ENCODE results near the gene PDE2A. TPM values are rescaled to one million over a fixed set of nuclear protein-coding genes. Genes with fewer than 3 reads are reported as not detected.

PDE2A gene
- total RNA-seq, 3 donors from 2014 or later: 23.7 to 85.9 (median 67.0) TPM

DNA sequence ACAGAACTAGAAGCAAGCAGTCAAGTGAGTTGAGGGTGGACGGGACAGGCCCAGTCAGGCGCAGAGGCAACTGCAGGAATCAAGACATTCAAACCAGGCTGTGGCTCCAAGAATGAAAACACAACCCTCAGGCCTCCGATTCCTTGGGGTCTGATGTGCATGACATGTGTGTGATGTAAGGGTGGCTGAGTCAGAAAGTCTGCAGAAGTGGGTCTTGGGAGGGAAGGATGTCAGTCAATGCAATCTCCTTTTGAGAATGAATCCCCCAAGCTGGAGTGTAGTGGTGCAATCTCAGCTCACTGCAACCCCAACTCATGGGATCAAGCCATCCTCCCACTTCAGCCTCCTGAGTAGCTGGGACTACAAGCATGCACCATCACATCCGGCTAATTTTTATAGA, 15.9 kb upstream of the PDE2A start:
- no peak for DNase-seq (ENCODE audit: low spot score in 2 of 2)
- no peaks in the 10 kb centered on the region for H3K36me3 ChIP-seq
- intact Hi-C loops (cut with DNase I; ENCODE audit: low total_unique reads): no loop called here
- peak overlapping the region in 1 of 2 donors; percentile 25 for H3K27ac ChIP-seq
- H3K9me3 ChIP-seq: no peaks in the 10 kb centered on the region
- no peaks in the 10 kb centered on the region for H3K27me3 ChIP-seq
- no peak overlapping the region for H3K4me3 ChIP-seq
- TF ChIP-seq, protein P1, sequence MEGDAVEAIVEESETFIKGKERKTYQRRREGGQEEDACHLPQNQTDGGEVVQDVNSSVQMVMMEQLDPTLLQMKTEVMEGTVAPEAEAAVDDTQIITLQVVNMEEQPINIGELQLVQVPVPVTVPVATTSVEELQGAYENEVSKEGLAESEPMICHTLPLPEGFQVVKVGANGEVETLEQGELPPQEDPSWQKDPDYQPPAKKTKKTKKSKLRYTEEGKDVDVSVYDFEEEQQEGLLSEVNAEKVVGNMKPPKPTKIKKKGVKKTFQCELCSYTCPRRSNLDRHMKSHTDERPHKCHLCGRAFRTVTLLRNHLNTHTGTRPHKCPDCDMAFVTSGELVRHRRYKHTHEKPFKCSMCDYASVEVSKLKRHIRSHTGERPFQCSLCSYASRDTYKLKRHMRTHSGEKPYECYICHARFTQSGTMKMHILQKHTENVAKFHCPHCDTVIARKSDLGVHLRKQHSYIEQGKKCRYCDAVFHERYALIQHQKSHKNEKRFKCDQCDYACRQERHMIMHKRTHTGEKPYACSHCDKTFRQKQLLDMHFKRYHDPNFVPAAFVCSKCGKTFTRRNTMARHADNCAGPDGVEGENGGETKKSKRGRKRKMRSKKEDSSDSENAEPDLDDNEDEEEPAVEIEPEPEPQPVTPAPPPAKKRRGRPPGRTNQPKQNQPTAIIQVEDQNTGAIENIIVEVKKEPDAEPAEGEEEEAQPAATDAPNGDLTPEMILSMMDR (IDR thresholded peaks at IDR 0.05): no peak
- TF ChIP-seq POLR2AphosphoS5 (IDR thresholded peaks at IDR 0.05): no peak
- TF ChIP-seq POLR2A (IDR thresholded peaks at IDR 0.05): no peak
- H3K4me1 ChIP-seq: peaks cover 0 to under 1% of the 10 kb centered on the region in 2 donors

- H3K4me3 ChIP-seq: no peak overlapping the region
- DNase-seq (ENCODE audit: low spot score in 2 of 2): no peak
- TF ChIP-seq POLR2AphosphoS5 (IDR thresholded peaks at IDR 0.05) (no peak), POLR2A (IDR thresholded peaks at IDR 0.05) (no peak)
- TF ChIP-seq, protein P1 (IDR thresholded peaks at IDR 0.05): no peak
- intact Hi-C loops (cut with DNase I; ENCODE audit: low total_unique reads): no loop called here
- H3K36me3 ChIP-seq: no peaks in the 10 kb centered on the region
- H3K27ac ChIP-seq: peak overlapping the region in 1 of 2 donors; percentile 55
- H3K27me3 ChIP-seq: no peaks in the 10 kb centered on the region
- peaks cover 0 to 3% of the 10 kb centered on the region in 2 donors for H3K4me1 ChIP-seq
- no peaks in the 10 kb centered on the region for H3K9me3 ChIP-seq
Observed at GRCh38 chr11:72688929-72689328, 14.7 kb upstream of the PDE2A start.

- DNase-seq (ENCODE audit: low spot score in 2 of 2): no peak
- Histone ChIP-seq H3K9me3 (no peaks in the 10 kb centered on the region), H3K27ac (peak overlapping the region in 1 of 2 donors; percentile 52), H3K27me3 (no peaks in the 10 kb centered on the region), H3K4me3 (no peak overlapping the region), H3K4me1 (peaks cover 0 to 3% of the 10 kb centered on the region in 2 donors), H3K36me3 (no peaks in the 10 kb centered on the region)
- intact Hi-C loops (cut with DNase I; ENCODE audit: low total_unique reads): no loop called here
- no peak for TF ChIP-seq POLR2AphosphoS5 (IDR thresholded peaks at IDR 0.05)
- no peak for TF ChIP-seq POLR2A (IDR thresholded peaks at IDR 0.05)
- TF ChIP-seq, protein P1 (IDR thresholded peaks at IDR 0.05): no peak
Observed at GRCh38 chr11:72688486-72688885, 14.3 kb upstream of the PDE2A start.

- Histone ChIP-seq H3K27ac (peak overlapping the region in 1 of 2 donors; percentile 91), H3K27me3 (no peaks in the 10 kb centered on the region), H3K9me3 (no peaks in the 10 kb centered on the region), H3K4me1 (peaks cover 0 to 3% of the 10 kb centered on the region in 2 donors), H3K4me3 (no peak overlapping the region), H3K36me3 (no peaks in the 10 kb centered on the region)
- TF ChIP-seq, protein P1 (IDR thresholded peaks at IDR 0.05): no peak
- TF ChIP-seq POLR2A (IDR thresholded peaks at IDR 0.05) (no peak), POLR2AphosphoS5 (IDR thresholded peaks at IDR 0.05) (no peak)
- DNase-seq (ENCODE audit: low spot score in 2 of 2): no peak
- intact Hi-C loops (cut with DNase I; ENCODE audit: low total_unique reads): no loop called here
Observed at GRCh38 chr11:72687326-72687725, 13.1 kb upstream of the PDE2A start.

DNA sequence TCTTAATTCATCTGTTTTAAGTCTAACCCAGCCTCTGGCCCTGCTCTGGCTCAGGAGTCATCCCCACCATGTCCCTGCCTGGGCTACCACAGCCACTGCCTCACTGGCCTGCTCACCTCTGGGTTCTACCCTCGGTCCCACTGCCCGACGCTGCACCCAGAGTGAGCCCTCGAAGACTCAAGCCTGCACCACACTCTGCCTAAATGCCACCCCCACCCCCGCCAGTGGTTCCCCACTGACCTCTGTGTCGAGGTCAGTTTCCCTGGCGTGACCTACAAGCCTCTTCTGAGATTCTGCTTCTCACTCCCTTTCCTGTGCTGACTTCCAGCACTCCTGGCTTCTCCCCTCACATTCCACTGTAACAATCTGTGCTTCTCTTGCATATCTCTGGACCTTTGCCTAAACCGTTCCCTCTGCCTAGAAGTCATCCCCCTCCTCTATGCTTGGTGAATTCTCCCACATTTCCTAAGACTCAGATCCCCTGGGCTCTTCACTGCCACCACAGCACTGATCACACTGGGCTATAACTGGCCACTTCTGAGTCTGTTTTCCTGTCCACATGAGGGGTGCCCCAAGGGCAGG, 12.5 kb upstream of the PDE2A start:
- Histone ChIP-seq H3K4me3 (no peak overlapping the region), H3K4me1 (peaks cover 0 to 3% of the 10 kb centered on the region in 2 donors), H3K9me3 (no peaks in the 10 kb centered on the region), H3K27me3 (no peaks in the 10 kb centered on the region), H3K36me3 (no peaks in the 10 kb centered on the region), H3K27ac (peak overlapping the region; percentile 22 to 91)
- no peak for TF ChIP-seq POLR2AphosphoS5 (IDR thresholded peaks at IDR 0.05)
- TF ChIP-seq, protein P1 (IDR thresholded peaks at IDR 0.05): no peak
- no peak for TF ChIP-seq POLR2A (IDR thresholded peaks at IDR 0.05)
- DNase-seq (ENCODE audit: low spot score in 2 of 2): no peak
- intact Hi-C loops (cut with DNase I; ENCODE audit: low total_unique reads): no loop called here

Measured in breast epithelium (tissue), 4 donors.